ENCODE measurements around the gene ZNF768.
A peak's percentile ranks its signal among the peaks of the same experiment; 100 is the strongest.
"Not testable (repeated sequence)": the region's sequence is repeated elsewhere in the genome, so short reads cannot be mapped to it uniquely, and the experiment has no call there.

ZNF768 gene

DNA sequence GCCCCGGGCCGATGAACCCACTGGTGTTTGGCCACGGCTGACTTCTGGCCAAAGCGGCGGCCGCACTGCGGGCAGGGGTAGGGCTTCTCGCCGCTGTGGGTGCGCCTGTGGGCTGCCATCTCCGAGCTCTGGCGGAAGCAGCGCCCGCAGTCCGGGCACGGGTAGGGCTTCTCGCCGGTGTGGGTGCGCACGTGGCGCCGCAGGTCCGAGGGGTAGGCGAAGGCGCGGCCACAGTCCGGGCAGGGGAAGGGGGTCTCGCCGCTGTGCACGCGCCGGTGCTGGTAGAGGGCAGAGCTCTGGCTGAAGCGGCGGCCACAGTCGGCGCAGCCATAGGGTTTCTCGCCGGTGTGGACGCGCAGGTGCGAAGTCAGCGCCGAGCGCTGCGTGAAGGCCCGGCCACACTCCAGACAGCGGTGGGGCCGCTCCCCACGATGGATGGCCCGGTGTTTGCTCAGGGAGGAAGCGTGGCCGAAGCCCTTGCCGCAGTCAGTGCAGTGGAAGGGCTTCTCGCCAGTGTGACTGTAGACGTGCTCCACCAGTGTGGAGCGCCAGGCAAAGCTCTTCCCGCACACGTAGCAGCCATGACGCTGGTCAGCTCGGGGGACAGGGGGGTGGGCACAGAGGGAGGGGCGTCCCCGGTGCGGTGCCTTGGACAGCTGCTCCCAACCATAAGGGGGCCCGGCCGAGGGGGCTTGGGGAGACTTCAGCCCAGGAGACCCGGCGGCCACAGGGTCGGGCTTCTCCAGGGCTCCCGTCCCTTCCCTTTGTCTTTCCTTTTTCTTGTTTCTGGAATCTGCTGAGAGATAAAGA lies 29.2 kb upstream of the ZNF768 start:
- no peak for DNase-seq

GRCh38 chr16:30554557-30555314 lies 28.4 kb upstream of the ZNF768 start:
- DNase-seq: no peak

GRCh38 chr16:30553393-30553899 lies 27.1 kb upstream of the ZNF768 start:
- DNase-seq: no peak

- no peak for DNase-seq
Observed at GRCh38 chr16:30552956-30553355, 26.6 kb upstream of the ZNF768 start.

DNA sequence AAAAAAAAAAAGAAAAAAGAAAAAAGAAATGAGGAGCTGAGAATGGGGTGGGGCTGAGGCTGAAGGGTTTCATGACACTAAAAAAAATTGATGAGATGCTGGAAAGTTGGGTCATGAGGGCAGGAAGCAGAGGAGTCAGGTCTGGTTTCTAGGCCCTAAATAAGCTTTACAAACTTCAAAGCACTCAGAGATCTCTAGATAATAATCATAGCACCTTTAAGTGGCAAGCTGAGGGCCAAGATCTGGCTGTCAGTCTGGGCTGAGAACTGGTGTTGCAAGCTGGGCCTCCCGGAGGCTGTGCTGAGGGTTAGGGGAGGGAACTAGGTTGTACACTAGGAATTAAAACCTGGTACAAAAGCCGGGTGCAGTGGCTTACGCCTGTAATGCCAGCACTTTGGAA lies 25.4 kb upstream of the ZNF768 start:
- no peak for DNase-seq

DNA sequence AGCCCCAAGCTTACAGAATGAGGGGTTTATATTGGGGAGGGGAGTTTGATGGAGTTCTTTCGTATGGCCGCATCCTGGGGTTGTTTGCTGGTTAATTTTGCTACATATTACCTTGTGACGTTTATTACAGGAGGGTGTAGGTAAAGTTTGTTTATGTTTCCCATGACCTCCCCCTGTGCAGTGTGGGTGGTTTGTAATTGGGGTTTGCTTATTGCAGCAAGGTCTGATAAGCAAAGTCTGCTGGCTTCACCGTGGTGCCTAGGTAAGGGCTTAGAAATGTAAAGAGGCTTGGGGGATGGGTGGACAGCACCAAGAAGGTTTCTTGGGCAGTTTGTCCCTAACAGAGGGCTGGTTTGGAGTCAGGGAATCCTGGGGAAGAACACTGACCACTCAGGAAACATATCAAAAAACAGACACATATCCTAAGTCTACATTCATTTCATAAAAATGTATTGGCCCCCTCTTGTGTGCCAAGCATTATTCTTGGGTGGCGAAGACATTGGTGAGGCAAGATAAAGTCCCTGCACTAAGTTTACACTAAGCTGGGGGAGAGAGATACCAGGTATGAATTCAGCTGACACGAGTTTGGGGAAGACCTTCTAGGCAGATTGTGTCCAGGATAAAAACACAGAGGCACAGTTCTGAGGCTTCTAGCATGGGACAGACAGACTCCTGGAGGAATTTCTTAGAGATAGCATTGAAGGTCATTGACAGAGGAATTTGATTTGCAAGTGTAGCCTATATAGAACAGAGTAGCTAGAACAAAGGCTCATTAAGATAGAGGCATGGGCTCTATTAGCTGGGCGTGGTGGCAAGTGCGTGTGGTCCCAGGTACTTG lies 22.3 kb upstream of the ZNF768 start:
- DNase-seq: no peak

DNA sequence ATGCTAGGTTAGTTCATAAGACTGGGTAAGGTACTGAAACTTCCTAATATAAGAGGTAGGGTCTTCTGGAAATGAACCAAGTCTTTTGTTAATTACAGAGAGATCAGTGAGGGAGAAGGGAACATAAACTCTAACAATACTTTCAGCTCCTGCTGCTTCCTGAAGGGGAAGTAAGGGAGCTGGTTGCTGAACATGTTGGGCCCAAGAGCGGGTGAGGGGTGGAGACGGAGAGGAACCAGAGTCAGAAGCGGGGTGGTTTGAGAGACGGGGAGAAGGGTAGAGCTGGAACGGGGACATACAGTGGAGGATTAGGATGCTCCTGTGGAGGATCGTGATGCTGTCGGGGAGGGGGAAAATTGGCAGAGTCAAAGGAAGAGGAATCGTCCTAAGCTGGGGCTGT lies 19.7 kb upstream of the ZNF768 start:
- DNase-seq: no peak

GRCh38 chr16:30543067-30543466 lies 16.7 kb upstream of the ZNF768 start:
- DNase-seq: no peak

- no peak for DNase-seq
Observed at GRCh38 chr16:30541502-30542329, 15.3 kb upstream of the ZNF768 start.

- not testable (repeated sequence) for DNase-seq
Observed at GRCh38 chr16:30540916-30541464, 14.6 kb upstream of the ZNF768 start.

- DNase-seq: not testable (repeated sequence)
Observed at GRCh38 chr16:30539986-30540526, 13.7 kb upstream of the ZNF768 start.

GRCh38 chr16:30539000-30539964 lies 12.9 kb upstream of the ZNF768 start:
- no peak for DNase-seq

- DNase-seq: not testable (repeated sequence)
Observed at GRCh38 chr16:30536391-30537024, 10.1 kb upstream of the ZNF768 start.

- DNase-seq: peak; percentile 39
Observed at GRCh38 chr16:30535777-30536190, 9.4 kb upstream of the ZNF768 start.

DNA sequence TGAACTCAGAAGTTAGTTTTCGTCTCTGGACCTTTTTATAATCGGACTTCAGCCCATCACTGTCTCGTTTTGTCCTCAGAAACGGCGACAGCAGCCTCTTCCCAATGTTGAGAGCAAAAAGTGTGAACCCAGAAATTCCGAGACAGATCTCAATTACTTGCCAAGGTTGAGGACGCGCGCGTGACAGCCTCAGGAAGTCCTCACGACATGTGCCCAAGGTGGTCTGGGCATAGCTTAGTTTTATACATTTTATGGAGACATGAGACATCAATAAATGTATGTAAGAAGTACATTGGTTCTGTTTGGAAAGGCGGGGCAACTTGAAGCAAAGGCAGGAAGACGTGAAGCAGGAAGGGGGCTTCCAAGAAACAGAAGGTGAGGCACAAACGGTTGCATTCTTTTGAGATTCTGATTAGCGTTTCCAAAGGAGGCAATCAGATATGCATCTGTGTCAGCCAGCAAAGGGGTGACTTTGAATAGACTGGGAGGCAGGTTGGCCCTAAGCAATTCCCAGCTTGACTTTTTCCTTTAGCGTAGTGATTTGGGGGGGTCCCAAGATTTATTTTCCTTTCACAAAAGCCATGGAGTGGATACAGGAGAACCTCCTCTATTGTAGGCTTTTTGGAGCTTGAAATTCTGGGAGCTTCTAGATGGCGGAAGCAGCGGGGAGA lies 8.9 kb upstream of the ZNF768 start:
- DNase-seq: no peak

GRCh38 chr16:30534368-30535105 lies 8.2 kb upstream of the ZNF768 start, which contains the start of gene ZNF747:
Gene ZNF747, minus strand, starts transcription at chr16:30534858. Its CDS starts 179 bp downstream, at chr16:30534679.
- DNase-seq: peak; percentile 80

DNA sequence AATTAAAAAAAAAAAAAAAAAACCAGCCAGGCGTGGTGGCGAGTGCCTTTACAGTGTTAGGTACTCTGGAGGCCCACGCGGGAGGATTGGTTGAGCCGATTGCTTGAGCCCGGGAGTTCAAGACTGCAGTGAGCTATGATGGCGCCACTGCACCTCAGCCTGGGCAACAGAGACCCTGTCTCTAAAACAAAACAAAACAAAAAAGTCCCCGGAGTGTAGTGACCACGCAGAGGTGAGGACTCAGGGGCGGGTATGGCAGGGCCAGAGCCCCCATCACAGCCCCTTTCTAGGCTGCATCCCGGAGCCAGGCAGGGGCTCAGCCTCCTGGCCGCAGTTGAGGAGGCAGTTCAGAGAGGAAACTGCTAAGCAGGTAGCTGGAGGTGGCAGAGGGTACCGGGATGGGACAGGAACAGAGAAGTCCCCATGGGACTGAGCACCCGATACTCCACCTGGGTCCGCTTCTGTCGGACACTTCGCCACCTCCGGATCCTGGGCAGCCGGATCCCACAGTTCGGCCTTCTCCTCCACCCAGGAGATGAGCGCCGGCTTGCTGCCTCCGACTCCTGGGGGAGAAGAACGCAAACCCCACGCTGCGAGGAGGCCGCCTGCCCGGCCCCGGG lies 7.5 kb upstream of the ZNF768 start:
- DNase-seq: no peak

GRCh38 chr16:30533146-30533522 lies 6.8 kb upstream of the ZNF768 start:
- DNase-seq: no peak
